ENCODE results near the gene MXRA8.

DNA sequence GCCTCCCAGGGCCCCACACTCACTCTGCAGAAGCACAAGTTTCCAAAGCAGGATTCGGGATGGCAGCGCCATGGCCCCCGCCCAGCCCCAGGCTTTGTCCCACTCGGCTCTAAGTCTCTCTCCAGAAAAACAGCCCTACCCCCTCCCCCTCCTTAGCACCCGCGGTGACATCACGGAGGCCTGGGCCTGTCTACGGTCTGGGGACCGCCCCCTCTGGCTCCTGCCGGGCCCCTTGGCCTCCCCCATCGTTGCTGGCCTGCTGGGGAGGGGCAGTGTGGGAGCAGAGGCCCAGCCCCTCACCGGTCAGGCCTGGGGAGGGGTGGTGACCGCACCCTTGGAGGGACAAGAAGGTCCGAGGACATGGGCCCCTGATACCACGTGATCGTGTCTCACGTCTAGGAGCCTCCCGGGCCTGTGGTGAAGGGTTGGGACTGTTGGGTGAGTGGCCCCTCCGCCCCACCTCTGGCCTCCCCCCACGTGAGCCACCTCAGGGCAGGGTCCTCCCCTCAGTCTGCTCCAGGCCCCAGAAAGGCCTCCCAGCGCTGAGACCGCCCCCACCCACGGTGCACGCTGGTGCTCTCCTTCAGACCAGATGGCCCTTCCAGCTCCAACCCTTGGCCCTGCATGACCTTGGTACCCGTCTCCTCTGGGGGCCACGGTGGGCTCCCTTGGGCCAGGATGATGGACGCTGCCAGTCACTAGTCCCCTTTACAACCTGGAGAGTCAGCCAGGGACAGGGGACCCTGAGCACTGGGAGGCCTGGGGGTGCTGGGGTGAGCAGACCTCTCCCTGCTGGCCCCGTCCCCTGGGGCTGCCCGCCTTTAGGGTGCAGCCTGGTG lies at the start of gene MXRA8:
- TF ChIP-seq, protein P1, sequence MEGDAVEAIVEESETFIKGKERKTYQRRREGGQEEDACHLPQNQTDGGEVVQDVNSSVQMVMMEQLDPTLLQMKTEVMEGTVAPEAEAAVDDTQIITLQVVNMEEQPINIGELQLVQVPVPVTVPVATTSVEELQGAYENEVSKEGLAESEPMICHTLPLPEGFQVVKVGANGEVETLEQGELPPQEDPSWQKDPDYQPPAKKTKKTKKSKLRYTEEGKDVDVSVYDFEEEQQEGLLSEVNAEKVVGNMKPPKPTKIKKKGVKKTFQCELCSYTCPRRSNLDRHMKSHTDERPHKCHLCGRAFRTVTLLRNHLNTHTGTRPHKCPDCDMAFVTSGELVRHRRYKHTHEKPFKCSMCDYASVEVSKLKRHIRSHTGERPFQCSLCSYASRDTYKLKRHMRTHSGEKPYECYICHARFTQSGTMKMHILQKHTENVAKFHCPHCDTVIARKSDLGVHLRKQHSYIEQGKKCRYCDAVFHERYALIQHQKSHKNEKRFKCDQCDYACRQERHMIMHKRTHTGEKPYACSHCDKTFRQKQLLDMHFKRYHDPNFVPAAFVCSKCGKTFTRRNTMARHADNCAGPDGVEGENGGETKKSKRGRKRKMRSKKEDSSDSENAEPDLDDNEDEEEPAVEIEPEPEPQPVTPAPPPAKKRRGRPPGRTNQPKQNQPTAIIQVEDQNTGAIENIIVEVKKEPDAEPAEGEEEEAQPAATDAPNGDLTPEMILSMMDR (IDR thresholded peaks at IDR 0.05; ENCODE audit: borderline replicate concordance, extremely low read depth, low read length, poor library complexity, severe bottlenecking), result no peak
- no peak for TF ChIP-seq EZH2 (IDR thresholded peaks at IDR 0.05; ENCODE audit: borderline replicate concordance, low read depth, low read length, severe bottlenecking)

Measured in DND-41 (cell line).